ENCODE measurements around the gene LUC7L2.
"Not testable (repeated sequence)": the region's sequence is repeated elsewhere in the genome, so short reads cannot be mapped to it uniquely, and the experiment has no call there.

LUC7L2 gene, protein sequence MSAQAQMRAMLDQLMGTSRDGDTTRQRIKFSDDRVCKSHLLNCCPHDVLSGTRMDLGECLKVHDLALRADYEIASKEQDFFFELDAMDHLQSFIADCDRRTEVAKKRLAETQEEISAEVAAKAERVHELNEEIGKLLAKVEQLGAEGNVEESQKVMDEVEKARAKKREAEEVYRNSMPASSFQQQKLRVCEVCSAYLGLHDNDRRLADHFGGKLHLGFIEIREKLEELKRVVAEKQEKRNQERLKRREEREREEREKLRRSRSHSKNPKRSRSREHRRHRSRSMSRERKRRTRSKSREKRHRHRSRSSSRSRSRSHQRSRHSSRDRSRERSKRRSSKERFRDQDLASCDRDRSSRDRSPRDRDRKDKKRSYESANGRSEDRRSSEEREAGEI

DNA sequence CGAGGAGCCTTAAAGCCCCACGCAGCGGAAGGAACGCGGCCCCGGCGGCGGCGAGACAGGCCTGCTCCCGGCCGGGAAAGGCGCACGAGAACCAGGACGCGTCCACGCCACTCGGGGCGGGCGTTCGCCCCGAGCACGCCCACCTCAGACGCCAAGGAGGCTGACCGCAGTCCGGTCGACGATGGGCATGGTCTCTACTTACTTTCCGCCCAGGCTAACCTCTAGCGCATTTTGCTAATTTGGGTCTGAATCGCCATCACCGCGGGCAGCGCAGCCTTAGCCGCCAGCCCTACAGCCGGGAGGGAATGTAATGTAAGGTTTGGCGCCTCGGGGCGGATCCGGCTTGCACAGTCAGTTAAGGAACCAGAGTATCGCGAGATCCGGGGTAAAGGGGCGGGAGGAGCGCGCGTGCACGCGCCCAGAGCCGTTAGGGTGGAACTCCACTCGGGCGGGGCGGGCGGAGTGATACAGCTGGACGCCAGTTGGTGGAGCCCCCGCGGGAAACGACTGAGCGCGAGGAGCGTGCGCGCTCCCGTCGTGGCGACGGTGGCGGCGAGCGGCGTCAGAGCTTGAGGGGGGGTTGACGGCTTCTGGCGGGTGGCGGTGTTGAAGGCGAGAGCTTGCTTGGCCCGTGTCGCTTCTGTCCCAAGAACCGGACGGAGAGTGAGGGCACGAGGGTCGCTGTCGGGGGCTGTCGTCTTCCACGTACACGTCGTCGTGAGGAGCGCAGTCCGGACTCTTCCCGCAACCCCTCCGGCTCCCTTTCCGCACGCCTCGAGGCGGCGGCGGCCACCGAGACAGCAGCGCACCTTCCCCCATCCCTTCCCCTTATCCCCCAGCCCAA lies at the start of gene LUC7L2:
Gene LUC7L2 (plus strand): TSS at position 529 of the 844 bp plus-strand sequence. CDS start 368 bp downstream, outside the sequence.
- Mint-ChIP-seq H3K4me3 (peak within 1 kb of the TSS; percentile 96), H3K27me3 (no peaks in the 10 kb centered on the region), H3K36me3 (ENCODE audit: low read depth) (peaks cover 42% of the 10 kb centered on the region), H3K27ac (peak within 1 kb of the TSS; percentile 99), H3K9me3 (no peaks in the 10 kb centered on the region), H3K4me1 (ENCODE audit: low read depth) (peaks cover 48% of the 10 kb centered on the region)

DNA sequence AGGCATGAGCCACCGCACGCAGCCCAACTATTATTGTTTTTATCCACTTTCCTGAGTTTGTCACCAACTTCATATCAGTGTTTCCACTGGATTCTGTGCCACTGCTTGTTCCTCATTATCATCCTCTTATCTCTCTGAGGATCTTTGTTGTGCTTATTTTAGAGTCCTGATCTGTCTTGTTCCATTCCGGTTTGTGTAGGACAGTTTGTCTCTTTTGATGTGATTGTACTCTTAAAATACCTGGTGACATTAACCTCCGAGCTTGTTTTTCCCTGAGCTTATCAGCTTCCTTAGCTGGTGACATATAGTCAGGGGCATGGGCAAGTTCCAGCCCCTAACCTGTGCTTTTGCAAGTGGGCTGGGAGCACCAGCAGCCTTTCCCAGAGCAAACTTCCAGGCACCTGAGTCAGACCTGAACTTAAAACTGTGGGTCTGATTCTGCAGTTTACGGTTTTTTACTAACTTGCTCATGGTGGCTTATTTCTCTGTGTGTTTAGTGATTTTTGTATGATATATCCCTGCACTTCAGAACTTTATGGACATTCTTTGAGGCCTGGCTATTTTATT lies 41.7 kb upstream of the LUC7L2 start:
- Mint-ChIP-seq H3K4me1 (ENCODE audit: low read depth) (no peaks in the 10 kb centered on the region), H3K27me3 (no peaks in the 10 kb centered on the region)

DNA sequence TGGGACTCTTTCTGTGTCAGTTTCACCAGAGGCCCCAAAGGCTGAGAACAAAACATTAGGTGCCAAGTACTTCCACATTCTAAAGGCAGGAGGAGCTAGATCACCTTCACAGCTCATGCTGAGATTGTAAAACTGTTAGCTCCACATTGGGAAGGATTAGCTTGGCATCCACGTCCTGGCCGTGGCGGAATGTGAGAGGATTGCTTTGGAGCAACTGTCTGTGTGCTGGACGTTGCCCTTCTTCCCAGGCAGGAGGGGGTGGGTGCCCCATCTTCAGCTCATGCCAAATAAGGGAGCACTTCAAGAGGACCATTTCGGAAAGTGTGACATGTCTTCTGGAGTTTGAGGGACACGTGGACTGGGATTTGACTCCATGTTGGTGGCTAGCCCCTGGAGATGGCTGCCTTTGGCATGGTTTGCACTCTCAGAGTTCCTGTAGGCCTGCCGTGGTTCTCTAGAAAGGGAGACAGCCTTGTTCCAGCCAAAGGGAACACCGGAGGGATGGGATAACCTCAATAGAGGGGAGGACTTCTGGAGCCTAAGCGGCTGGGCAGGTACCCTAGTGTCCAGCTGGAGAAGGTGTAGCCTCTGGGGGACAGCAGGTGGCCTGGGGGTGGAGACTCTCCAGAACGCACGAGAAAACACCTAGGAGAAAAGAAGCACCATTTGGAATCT lies 38.5 kb upstream of the LUC7L2 start:
- Mint-ChIP-seq H3K4me1 (ENCODE audit: low read depth) (no peaks in the 10 kb centered on the region), H3K27me3 (no peaks in the 10 kb centered on the region), H3K4me3 (no peak overlapping the region), H3K27ac (no peak overlapping the region), H3K9me3 (no peaks in the 10 kb centered on the region), H3K36me3 (ENCODE audit: low read depth) (no peaks in the 10 kb centered on the region)

More for the DNA sequence above, 41.7 kb upstream of the LUC7L2 start:
- H3K27ac Mint-ChIP-seq, result no peak overlapping the region
- no peak overlapping the region for H3K4me3 Mint-ChIP-seq
- no peaks in the 10 kb centered on the region for H3K36me3 Mint-ChIP-seq (ENCODE audit: low read depth)
- H3K9me3 Mint-ChIP-seq, result no peaks in the 10 kb centered on the region

DNA sequence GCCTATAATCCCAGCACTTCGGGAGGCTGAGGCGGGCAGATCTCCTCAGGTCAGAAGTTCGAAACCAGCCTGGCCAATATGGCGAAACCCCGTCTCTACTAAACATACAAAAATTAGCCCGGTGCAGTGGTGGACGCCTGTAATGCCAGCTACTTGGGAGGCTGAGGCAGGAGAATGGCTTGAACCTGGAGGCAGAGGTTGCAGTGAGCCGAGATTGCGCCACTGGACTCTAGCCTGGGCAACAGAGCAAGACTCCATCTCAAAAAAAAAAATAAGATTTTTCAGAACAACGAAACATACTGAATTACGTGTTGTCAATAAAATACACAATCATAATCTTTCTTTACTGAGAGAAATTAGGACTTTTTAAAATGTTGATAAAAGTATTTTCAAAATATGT lies 35.0 kb upstream of the LUC7L2 start:
- not testable (repeated sequence) for H3K4me3 Mint-ChIP-seq; H3K36me3 Mint-ChIP-seq (ENCODE audit: low read depth); H3K9me3 Mint-ChIP-seq; H3K27ac Mint-ChIP-seq; H3K4me1 Mint-ChIP-seq (ENCODE audit: low read depth); H3K27me3 Mint-ChIP-seq

DNA sequence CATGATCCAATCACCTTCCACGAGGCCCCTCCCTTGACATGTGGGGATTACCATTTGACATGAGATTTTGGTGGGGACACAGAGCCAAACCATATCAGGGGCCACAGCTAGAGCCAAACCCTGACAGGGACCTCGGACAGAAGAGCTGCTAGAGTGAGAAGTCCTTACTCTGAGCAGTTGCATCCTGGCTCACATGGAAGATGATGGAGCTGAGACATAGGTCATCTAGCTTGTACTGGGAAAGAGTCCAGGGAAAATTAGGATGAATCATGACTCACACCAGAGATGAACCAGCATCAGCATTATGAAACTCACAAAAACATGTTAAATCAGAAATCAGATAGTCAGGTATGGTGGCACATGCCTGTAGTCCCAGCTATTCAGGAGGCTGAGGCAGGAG lies 31.3 kb upstream of the LUC7L2 start:
- H3K36me3 Mint-ChIP-seq (ENCODE audit: low read depth), result no peaks in the 10 kb centered on the region
- H3K4me3 Mint-ChIP-seq, result no peak overlapping the region
- peaks cover 10% of the 10 kb centered on the region for H3K4me1 Mint-ChIP-seq (ENCODE audit: low read depth)
- no peak overlapping the region for H3K27ac Mint-ChIP-seq
- H3K27me3 Mint-ChIP-seq, result no peaks in the 10 kb centered on the region
- H3K9me3 Mint-ChIP-seq, result no peaks in the 10 kb centered on the region

DNA sequence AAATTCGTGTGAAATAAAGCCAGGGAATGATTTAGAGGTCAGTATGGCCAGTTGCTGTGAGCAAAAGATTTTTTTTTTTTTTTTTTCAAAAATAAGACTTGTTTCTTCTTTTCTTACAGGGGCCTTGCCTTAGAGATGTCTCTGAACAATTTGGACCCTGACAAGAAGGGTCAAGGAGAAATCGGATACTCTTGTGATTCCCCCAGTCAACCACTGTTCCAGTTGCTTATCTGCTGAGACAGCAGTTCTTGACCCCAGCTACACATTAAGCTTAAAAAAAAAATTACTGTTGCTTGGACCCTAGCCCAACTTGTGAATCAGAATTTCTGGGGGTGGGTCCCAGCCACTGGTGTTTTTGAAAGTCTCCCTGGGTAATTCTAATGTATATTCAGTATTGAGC lies 30.6 kb upstream of the LUC7L2 start:
- Mint-ChIP-seq H3K27ac (no peak overlapping the region), H3K27me3 (no peaks in the 10 kb centered on the region), H3K36me3 (ENCODE audit: low read depth) (no peaks in the 10 kb centered on the region), H3K4me1 (ENCODE audit: low read depth) (peaks cover 10% of the 10 kb centered on the region), H3K9me3 (no peaks in the 10 kb centered on the region), H3K4me3 (no peak overlapping the region)

DNA sequence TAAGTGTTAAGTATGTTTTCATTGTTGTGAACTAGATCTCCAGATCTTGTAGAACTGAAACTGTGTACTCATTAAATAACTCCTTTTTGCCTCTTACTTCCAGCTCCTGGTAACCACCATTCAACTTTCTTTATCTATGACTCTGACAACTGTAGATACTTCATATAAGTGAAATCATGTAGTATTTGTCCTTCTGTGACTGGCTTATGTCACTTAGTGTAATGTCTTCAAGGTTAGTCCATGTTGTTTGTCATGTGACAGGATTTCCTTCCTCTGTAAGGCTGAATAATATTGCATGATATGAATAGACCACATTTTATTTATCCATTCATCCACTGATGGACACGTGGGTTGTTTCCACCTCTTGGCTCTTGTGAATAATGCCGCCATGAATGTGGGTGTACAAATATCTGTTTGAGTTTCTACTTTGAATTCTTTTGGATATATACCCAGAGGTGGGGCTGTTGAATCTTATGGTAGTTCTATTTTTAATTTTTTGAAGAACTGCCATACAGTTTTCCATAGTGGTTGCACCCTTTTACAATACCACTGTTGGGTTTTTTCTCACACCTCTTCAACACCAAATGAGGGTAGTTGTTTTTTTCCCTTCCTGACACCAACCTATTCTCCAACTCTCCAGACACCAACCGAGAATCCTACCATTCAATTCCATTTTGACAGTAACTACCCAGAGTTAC lies 29.2 kb upstream of the LUC7L2 start:
- Mint-ChIP-seq H3K36me3 (ENCODE audit: low read depth) (no peaks in the 10 kb centered on the region), H3K9me3 (no peaks in the 10 kb centered on the region), H3K4me3 (no peak overlapping the region), H3K4me1 (ENCODE audit: low read depth) (peaks cover 10% of the 10 kb centered on the region), H3K27me3 (no peaks in the 10 kb centered on the region), H3K27ac (no peak overlapping the region)

DNA sequence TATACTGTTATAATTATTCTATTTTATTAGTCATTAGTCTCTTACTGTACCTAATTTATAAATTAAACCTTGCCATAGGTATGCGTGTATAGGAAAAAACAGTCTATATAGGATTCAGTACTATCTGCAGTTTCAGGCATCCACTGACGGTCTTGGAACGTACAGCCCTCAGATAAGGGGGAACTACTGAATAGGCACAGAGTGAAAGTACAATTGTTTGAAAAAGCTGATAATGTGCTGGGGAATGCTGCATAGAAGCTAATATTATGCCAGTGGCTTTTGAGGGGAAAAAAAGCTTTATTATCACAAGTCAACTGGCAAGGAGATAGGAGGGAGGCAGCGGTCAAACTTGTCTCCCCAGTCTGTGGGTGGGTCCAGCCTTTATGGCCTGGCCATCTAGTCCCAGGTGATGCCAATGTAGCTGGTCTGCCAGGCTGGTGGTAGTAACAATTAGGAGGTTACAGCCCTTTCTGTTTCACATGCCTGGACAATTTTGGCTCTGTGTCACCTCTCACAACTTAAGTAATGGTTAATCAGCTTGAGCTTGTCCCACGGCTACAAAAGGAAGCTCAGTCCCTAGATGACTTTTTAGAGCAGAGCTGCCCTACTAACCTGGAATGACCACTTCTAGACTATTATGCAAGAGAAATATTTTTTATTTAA lies 26.9 kb upstream of the LUC7L2 start:
- Mint-ChIP-seq H3K9me3 (no peaks in the 10 kb centered on the region), H3K4me1 (ENCODE audit: low read depth) (peaks cover 10% of the 10 kb centered on the region), H3K36me3 (ENCODE audit: low read depth) (no peaks in the 10 kb centered on the region), H3K4me3 (no peak overlapping the region), H3K27me3 (no peaks in the 10 kb centered on the region), H3K27ac (no peak overlapping the region)

DNA sequence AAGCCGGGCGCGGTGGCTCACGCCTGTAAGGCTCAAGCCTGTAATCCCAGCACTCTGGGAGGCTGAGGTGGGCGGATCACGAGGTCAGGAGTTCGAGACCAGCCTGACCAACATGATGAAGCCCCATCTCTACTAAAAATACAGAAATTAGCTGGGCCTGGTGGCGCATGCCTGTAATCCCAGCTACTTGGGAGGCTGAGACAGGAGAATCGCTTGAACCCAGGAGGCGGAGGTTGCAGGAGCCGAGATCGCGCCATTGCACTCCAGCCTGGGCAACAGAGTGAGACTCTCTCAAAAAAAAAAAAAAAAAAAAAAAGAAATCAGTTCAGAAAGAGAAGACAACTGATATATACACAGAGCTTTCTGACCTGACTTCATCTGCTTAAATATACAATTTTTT lies 26.3 kb upstream of the LUC7L2 start:
- peaks cover 10% of the 10 kb centered on the region for H3K4me1 Mint-ChIP-seq (ENCODE audit: low read depth)

DNA sequence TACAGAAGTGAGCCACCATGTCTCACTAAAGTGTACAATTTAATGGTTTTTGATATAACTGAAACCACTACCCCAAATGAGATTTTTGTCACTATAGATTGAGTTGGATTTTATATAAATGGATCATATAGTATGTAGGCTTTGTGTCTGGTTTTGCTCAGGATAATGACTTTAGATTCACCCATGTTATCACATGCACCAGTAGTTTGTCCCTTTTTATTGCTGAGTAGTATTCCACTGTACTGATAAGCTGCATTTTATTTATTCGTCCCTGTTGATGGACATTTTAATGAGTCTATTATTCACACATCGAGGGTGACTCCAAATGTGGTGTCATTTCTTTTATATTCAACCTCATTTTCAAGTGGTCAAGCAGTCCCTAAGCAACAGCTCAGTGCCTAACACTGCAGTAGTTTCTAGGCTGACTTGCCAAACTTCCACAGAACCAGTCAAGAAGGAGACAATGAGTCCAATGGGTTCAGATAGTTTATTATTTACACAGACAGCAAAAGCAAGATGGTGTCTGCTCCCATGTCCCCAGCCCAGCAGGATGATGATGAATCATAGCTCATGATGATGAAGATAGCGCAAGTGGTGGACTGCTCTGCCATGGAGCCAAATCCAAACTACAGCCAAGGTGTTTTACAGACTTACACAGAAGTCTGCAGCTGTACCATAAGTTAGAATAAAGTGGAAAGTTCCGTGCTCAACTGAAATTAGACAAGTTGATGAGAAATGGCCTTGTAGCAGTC lies 25.1 kb upstream of the LUC7L2 start:
- no peak overlapping the region for H3K27ac Mint-ChIP-seq
- H3K4me3 Mint-ChIP-seq, result no peak overlapping the region
- H3K36me3 Mint-ChIP-seq (ENCODE audit: low read depth), result peaks cover 6% of the 10 kb centered on the region
- H3K9me3 Mint-ChIP-seq, result peaks cover 6% of the 10 kb centered on the region
- H3K27me3 Mint-ChIP-seq, result no peaks in the 10 kb centered on the region
- H3K4me1 Mint-ChIP-seq (ENCODE audit: low read depth), result peaks cover 15% of the 10 kb centered on the region

More for the DNA sequence above, 26.3 kb upstream of the LUC7L2 start:
- H3K9me3 Mint-ChIP-seq; H3K36me3 Mint-ChIP-seq (ENCODE audit: low read depth); H3K27me3 Mint-ChIP-seq; H3K27ac Mint-ChIP-seq; H3K4me3 Mint-ChIP-seq: not testable (repeated sequence)

DNA sequence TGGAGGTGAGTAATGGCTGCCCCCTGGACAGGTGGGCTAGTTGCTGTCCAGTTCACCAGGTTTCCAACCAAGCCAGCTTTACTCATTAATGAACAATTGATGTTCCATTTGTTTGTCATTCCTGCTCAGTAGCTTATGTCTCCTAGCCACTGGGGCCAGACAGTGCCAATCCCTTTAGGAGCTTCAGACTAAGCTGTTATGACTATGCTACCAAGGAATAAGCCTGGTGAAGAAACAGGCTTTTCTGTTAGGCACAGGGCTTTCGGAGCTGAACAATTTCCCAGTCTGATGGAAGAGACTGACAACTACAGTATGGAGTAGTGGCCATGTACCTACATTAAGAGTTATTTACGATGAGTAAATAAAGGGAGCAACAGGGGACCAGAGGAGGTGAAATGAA lies 20.7 kb upstream of the LUC7L2 start:
- H3K4me1 Mint-ChIP-seq (ENCODE audit: low read depth), result peaks cover 24% of the 10 kb centered on the region
- peak overlapping the region; percentile 94 for H3K4me3 Mint-ChIP-seq
- peaks cover 6% of the 10 kb centered on the region for H3K9me3 Mint-ChIP-seq
- peaks cover 4% of the 10 kb centered on the region for H3K27me3 Mint-ChIP-seq
- peak overlapping the region; percentile 81 for H3K27ac Mint-ChIP-seq
- H3K36me3 Mint-ChIP-seq (ENCODE audit: low read depth), result peaks cover 15% of the 10 kb centered on the region

DNA sequence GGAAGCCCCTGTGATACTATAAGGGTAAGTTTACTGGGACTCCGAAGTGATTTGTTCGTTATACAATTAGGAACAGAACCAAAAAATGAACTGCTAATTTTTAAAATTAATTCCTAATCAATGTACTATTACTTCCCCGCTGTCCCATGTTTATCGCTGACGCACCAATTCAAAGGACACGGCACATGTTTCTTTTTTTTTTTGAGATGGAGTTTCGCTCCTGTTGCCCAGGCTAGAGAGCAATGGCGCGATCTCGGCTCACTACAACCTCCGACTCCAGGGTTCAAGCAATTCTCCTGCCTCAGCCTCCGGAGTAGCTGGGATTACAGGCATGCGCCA lies 20.0 kb upstream of the LUC7L2 start:
- Mint-ChIP-seq H3K27ac (peak overlapping the region; percentile 99), H3K36me3 (ENCODE audit: low read depth) (peaks cover 19% of the 10 kb centered on the region), H3K9me3 (peaks cover 6% of the 10 kb centered on the region), H3K27me3 (peaks cover 4% of the 10 kb centered on the region), H3K4me1 (ENCODE audit: low read depth) (peaks cover 24% of the 10 kb centered on the region), H3K4me3 (peak overlapping the region; percentile 94)

DNA sequence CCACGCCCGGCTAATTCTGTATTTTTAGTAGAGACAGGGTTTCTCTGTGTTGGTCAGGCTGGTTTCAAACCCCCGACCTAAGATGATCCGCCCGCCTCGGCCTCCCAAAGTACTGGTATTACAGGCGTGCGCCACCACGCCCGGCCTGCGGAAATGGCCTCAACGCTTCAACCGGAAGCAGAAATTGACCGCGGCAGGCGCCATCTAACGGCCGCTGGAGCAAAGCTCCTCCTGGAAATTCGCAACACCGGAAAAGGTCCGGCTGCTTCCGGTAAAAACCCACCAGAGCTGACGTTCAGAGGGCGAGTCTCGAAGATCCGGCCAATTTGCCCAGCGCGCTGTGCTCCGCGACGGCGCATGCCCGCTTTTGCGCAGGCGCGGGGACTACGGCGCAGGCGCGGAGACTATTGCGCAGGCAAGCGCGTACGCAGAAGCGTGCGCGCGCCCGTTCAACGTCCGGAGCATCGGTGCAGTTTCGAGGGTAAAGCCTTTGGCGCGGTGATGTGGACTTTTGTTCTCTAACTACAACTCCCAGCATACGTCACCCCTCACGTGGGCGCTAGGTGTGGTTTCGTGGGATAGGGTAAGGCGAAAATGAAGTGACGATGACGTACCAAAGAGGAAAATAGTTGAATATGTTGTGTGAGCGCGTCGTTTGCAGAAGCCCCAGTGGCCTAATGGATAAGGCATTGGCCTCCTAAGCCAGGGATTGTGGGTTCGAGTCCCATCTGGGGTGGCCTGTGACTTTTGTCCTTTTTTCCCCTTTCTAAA lies 19.5 kb upstream of the LUC7L2 start:
- H3K27ac Mint-ChIP-seq, result peak overlapping the region; percentile 99
- peaks cover 23% of the 10 kb centered on the region for H3K36me3 Mint-ChIP-seq (ENCODE audit: low read depth)
- H3K4me1 Mint-ChIP-seq (ENCODE audit: low read depth), result peaks cover 27% of the 10 kb centered on the region
- peaks cover 6% of the 10 kb centered on the region for H3K9me3 Mint-ChIP-seq
- peaks cover 4% of the 10 kb centered on the region for H3K27me3 Mint-ChIP-seq
- H3K4me3 Mint-ChIP-seq, result peak overlapping the region; percentile 94
